ENCODE data around the gene OSBP2. TPM values are rescaled to one million over a fixed set of nuclear protein-coding genes. Genes with fewer than 3 reads are reported as not detected.
"Not testable (repeated sequence)": the region's sequence is repeated elsewhere in the genome, so short reads cannot be mapped to it uniquely, and the experiment has no call there.

OSBP2 gene
- total RNA-seq, 1 donor, result 11.1 TPM

DNA sequence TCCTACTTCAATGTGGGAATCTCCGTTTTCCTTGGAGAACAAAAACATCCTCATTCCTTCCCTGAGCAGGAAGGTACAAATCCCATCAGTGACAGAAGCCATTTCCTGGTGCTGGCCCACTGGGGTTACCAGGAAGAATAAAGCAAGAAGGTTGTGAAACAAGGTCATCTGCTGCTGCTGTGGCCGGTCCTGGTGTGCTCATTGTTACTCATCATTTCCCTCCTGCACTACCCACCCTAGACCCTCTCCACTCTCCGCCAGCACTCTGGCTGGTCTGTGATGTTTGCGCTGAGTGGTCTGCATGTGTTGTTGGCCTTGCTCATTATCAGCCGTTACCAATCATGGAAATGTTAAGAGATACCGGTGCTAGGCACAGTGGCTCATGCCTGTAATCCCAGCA is 37.0 kb downstream of the OSBP2 start:
- DNase-seq (ENCODE audit: low read depth), result no peak
- no peak overlapping the region for H3K4me3 ChIP-seq (ENCODE audit: low read depth, low read length)
- TF ChIP-seq CTCF (IDR thresholded peaks at IDR 0.05; ENCODE audit: insufficient read depth, low read length), result no peak

DNA sequence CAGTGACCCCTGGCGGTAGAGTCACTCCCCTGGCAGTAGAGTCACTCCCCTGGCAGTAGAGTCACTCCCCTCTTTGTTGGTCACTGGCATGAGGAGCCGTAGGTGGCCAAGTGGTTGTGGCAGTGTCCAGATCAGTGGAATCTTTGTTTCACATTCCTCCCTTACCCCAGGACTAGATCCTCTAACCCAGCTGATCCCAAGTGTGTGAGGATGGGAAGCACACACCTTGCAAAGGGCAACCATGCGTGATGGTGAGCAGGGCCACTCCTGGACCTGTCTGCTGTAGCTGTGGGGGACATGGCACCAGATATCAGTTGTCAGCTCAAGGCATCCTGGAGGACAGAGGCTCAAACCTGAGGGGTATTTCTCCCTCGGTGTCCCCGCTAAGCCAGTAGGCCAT is 37.8 kb downstream of the OSBP2 start:
- TF ChIP-seq CTCF (IDR thresholded peaks at IDR 0.05; ENCODE audit: insufficient read depth, low read length), result no peak
- no peak overlapping the region for H3K4me3 ChIP-seq (ENCODE audit: low read depth, low read length)
- DNase-seq (ENCODE audit: low read depth), result no peak

DNA sequence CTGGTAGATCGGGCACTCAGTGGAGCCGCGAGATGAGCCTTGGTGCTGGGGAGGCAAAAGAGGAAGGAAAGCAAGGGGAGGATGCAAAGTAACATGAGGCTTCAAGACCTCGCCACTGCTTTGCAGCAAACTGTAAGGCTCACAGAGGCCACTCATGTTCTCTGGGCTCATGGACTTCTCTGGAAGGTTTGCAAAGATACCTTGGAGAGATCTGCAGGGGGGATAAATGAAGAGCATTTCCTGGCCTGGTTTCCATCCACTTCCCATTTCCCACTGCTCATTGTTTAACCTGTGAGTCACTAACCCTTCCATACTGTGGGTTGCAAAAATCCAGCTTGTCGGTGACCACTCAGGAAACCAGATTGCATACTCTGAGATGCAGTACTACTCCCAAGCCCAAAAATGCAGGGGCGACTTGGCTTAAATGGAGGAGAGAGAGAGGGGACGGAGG is 38.5 kb downstream of the OSBP2 start:
- no peak for TF ChIP-seq CTCF (IDR thresholded peaks at IDR 0.05; ENCODE audit: insufficient read depth, low read length)
- peak; percentile 72 for DNase-seq (ENCODE audit: low read depth)

DNA sequence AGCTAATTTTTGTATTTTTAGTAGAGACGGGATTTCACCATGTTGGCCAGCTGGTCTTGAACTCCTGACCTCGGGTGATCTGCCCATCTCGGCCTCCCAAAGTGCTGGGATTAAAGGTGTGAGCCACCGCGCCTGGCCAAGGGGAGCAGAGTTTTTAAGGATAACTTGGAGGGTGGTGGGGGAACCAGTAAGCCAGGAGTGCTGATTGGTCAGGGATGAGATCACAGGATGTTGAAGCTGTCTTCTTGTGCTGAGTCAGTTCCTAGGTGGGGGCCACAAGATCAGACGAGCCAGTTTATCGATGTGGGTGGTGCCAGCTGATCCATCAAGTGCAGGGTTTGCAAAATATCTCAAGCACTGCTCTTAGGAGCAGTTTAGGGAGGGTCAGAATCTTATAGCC is 45.3 kb downstream of the OSBP2 start:
- not testable (repeated sequence) for H3K4me3 ChIP-seq (ENCODE audit: low read depth, low read length)

More for the DNA sequence above, 38.5 kb downstream of the OSBP2 start:
- no peak overlapping the region for H3K4me3 ChIP-seq (ENCODE audit: low read depth, low read length)

DNA sequence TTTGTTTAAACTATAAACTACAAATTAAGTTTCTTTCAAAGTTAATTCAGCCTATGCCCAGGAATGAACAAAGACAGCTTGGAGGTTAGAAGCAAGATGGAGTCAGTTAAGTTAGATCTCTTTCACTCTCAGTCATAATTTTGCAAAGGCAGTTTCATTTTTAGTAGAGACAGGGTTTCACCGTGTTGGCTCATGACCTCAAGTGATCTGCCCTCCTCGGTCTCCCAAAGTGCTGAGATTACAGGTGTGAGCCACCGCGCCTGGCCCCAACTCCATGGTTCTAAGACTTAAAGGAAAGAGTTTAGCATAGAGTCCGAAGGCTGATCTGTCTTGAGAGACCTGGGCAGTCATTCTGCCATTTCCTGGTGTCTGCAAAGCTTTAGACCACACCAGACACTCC is 45.8 kb downstream of the OSBP2 start:
- DNase-seq (ENCODE audit: low read depth); H3K4me3 ChIP-seq (ENCODE audit: low read depth, low read length): not testable (repeated sequence)

More for the DNA sequence above, 45.3 kb downstream of the OSBP2 start:
- DNase-seq (ENCODE audit: low read depth), result not testable (repeated sequence)

- no peak for DNase-seq (ENCODE audit: low read depth)
- H3K4me3 ChIP-seq (ENCODE audit: low read depth, low read length), result no peak overlapping the region
- no peak for TF ChIP-seq CTCF (IDR thresholded peaks at IDR 0.05; ENCODE audit: insufficient read depth, low read length)
These were observed 47.9 kb downstream of the OSBP2 start for GRCh38 chr22:30742291-30743256.

- TF ChIP-seq CTCF (IDR thresholded peaks at IDR 0.05; ENCODE audit: insufficient read depth, low read length), result no peak
- H3K4me3 ChIP-seq (ENCODE audit: low read depth, low read length), result no peak overlapping the region
- DNase-seq (ENCODE audit: low read depth), result no peak
These were observed 48.8 kb downstream of the OSBP2 start for GRCh38 chr22:30743257-30744020.
